GM18519 (cell line): ENCODE measurements around the gene ITIH1.

ENCODE experiments used
- ATAC-seq: cut with Tn5 transposase; IDR thresholded peaks from one replicate; pipeline ENCODE4 v1.9.1; 2021; ENCODE audit warnings: mild to moderate bottlenecking, moderate library complexity; ENCODE audit not compliant: unreplicated experiment, low FRiP score

The ITIH1 gene

DNA sequence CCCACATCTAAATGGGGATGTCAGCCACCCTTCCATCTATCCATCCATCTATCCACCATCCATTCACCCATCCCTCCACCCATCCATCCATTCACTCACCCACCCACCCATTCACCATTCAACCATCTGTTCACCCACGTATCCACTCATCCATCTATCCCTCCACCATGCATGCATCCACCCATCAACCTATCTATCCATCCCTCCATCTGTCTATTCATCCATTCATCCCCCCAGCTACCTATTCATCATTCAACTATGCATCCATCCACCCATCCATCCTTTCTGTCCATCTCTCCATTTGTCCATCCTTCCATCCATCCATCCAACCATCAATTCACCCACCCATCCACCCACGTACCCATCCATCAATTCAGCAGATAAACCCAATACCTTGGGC, 31.8 kb downstream of the ITIH1 start:
- ATAC-seq: no peak

GRCh38 chr3:52809662-52810377, 32.4 kb downstream of the ITIH1 start:
- no peak for ATAC-seq

- no peak for ATAC-seq
Measured at GRCh38 chr3:52810923-52811322, 33.5 kb downstream of the ITIH1 start.

- no peak for ATAC-seq
Measured at GRCh38 chr3:52811452-52812011, 34.1 kb downstream of the ITIH1 start.

DNA sequence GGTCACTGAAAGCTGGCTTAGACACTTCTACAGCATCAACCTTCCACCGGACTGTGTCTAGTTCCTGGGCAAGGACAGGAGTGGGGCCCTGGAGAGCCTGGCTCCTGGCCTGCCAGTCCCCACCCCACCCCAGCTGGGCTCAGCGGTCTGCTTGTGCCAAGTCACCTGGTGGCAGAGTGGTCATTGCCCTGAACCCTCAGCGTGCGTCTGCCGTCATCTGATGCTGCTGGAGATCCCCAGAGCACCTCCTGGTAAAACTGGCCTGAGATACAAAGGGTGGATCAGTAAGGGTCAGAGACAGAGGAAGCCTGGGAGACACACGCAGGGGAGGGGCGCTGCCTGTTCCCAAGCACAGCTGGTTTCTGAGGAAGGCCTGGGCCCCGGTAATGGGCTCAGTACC, 36.4 kb downstream of the ITIH1 start:
- ATAC-seq: no peak

DNA sequence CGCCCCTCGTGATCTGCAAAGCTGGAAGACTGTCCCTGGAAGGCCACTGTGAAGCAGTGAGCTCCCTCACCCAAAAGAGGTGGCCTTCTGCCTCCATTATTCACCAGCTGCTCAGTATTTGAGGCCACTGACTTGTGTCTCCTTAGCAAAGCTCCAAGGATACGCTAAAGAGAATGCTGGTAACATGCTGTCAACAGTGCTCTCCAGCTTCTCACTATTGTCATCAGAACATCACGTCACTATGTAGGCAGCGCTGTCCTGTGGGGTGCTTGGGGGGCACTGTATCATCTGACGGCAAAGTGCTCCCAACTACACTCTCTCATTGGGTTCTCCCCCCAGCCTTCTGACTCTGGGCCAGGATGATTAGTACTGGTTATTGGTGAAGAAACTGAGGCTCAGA, 38.8 kb downstream of the ITIH1 start:
- no peak for ATAC-seq

DNA sequence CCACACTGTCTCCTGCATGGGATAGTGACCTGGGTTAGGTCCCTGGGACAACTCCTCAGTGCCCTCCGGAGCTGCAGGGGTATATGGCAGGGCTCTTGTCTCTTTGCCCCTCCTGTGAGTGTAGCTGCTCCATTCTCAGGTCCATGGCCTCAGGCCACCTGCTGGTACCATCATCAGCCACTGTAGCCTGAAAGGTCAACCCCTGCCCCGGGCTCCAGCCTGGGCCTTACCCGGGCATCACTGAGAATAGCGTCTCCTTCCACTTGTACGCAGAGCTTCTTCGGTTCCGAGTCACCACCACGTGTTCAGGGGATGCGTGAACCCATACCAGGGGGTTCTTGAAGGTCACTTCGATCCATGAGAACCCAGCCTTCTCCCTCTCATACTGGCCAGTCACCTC, 39.3 kb downstream of the ITIH1 start:
- ATAC-seq: no peak

- ATAC-seq: no peak
Measured at GRCh38 chr3:52817221-52817620, 39.8 kb downstream of the ITIH1 start.

GRCh38 chr3:52817860-52818259, 40.5 kb downstream of the ITIH1 start:
- ATAC-seq: no peak

DNA sequence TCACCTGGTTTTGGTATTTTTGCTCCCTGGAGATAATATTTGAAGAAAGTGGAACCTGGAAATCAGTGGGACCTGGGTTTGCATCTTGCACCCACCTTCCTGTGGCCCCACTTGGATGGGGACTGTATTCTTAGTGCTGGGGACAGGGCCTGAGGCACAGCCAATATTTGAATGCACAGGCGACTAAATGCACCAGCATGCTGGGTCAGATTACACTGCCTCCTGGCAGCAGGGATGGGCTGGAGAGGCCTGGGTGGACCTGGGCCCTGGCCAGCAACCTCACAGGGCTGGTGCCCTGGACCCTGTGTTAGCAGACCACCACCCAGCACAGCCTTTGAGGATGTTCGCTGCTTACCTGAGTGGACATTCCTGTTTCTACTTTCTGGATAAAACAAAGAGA, 42.5 kb downstream of the ITIH1 start:
- ATAC-seq: no peak

DNA sequence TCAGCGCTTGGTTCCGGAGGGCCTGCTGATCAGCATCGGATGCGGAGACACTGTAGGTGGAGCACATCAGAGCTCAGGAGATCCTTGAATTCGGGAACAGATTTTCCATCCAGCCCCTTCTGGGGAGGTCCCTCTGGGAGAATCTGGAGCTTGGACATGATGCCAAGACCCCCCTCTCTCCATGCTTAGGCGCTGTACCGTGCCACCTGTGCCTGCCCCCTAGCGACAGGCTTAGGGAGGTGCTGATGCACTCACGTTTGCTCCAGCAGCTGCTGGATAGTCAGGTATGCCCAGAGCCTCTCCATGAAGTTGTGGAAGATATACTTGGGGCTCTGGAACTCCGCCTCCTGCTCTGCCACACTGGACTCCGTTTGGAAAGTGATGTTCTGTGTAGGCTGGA, 43.3 kb downstream of the ITIH1 start:
- no peak for ATAC-seq

DNA sequence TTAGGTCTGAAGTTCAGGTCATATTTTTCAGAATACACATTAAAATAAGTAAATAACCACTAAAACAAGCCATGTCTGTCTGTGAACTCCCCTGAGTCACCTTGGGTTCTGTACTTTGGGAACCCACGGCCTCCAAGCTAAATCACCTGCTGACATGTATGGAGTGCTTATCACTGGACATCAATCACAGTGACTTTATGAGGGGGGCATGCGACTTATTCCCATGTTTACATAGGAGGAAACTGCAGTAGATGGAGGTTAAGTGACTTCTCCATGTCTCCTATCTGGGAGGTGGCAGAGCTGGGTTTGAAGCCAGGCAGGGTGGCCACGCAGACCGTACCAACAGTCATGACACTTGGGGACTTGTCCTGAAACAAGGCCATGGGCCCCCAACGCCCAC, 45.0 kb downstream of the ITIH1 start:
- no peak for ATAC-seq

- ATAC-seq: no peak
Measured at GRCh38 chr3:52824037-52824436, 46.6 kb downstream of the ITIH1 start.

DNA sequence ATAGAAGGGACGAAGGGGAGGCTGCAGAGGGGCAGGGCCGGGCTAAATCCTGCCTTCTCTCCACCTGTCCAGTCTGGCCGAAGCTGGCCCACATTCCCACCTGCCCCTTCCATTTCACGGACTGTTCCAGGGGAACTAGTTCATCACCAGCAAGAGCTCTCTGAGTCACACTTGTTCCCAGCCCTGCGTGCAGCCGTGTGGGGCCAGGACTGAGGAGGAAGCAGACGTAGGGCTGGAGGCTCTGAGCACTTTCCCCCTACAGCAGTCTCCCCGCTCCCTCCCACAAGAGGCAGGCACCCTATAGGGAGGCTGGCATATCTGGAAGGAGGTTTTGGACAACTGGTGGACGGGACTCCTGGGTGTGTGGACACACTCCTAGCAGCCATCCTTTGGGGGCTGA, 50.0 kb downstream of the ITIH1 start:
- no peak for ATAC-seq

DNA sequence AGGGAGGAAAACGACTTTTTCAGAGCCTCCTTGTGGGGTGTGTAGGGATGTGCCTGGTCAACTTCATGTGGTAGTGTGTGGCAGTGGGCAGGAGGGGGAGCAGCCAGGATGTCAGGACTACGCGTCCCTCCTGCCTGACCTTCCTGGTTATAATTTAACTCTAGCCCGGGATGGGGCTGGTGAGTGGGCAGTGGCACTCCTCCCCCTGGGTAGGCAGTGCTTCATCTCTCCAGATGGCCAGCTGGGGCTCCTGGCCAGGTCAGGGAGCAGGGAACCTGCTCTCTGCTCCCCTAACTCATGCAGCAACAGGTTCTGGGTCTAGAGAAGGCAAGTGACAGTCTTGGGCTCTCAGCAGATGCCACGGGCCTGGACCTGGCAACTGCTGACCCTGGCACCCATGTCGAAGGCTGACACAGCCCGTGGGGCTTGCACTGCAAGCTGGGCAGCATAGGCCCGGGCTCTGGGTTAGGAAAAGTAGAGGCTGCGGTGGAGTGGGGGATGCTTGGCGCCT, 50.5 kb downstream of the ITIH1 start:
- no peak for ATAC-seq

GRCh38 chr3:52829482-52829881, 52.1 kb downstream of the ITIH1 start:
- no peak for ATAC-seq

DNA sequence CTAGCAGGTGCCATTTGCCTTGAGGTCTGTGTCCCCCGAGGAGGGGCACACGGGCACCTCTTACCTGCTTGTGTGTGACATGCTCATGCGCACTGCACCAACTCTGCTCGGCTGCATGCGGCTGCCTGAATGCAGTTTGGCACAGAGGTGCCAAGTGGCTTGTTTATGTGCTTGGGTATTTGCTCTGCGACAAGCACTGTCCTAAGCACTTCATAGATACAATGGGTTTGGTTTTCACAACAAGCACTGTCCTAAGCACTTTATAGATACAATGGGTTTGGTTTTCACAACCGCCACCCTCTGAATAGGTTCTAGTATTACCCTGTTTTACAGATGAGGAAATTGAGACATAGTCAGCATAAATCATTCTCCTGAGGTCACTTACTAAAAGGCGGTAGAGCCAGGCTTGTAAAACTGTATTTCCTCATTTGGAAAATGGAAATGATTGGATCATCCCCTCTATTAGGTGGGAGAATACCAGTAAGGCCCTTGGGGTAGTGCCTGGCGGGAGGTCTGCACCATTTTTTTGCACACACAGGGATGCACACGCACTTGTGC, 52.6 kb downstream of the ITIH1 start:
- no peak for ATAC-seq

GRCh38 chr3:52830535-52831258, 53.3 kb downstream of the ITIH1 start, which contains the start of gene ITIH4:
Gene ITIH4, minus strand, starts transcription at chr3:52830672. Its CDS starts 30 bp downstream, at chr3:52830642.
- ATAC-seq: no peak

- no peak for ATAC-seq
Measured at GRCh38 chr3:52831500-52832301, 54.3 kb downstream of the ITIH1 start.

DNA sequence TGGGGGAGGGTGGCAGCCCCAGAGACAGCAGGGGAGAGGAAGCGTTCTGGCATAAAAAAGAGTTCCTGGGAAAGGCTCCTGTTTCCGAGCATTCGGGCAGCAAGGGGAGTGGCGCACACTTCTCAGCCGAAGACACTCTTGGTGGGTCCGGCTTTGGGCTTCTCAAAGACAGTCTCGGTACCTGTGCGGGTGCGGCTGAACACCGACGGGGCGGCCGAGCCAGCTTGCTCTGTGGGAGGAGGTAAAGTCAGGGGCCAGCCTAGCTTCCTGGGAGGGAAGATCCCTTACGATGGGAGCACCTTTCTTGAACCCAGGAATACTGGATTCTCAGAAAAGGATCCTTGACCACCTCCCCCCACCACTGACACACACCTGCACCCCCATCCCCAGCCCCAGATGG, 55.8 kb downstream of the ITIH1 start:
- ATAC-seq: no peak
